Nephron (organoid): ENCODE measurements around the gene FBXW10B.
"Not testable (repeated sequence)": the region's sequence is repeated elsewhere in the genome, so short reads cannot be mapped to it uniquely, and the experiment has no call there.

ENCODE experiments used
- H3K27ac Mint-ChIP-seq, 3 experiments: 2 replicates each; pipeline ENCODE4 v1.8.0; 2020; ENCODE audit warnings: mixed read lengths in 3 of 3, mild to moderate bottlenecking in 2 of 3, moderate library complexity in 1 of 3
- H3K27me3 Mint-ChIP-seq: 2 replicates; pipeline ENCODE4 v1.8.0; 2021; ENCODE audit warnings: low read depth, mild to moderate bottlenecking, moderate library complexity, mixed read lengths
- H3K36me3 Mint-ChIP-seq: 2 replicates; pipeline ENCODE4 v1.8.0; 2020; ENCODE audit warnings: low read depth, mixed read lengths
- H3K4me1 Mint-ChIP-seq: 2 replicates; pipeline ENCODE4 v1.8.0; 2020; ENCODE audit warnings: mixed read lengths
- H3K4me3 Mint-ChIP-seq, 3 experiments: 2 replicates each; pipeline ENCODE4 v1.8.0; 2020; ENCODE audit warnings: mild to moderate bottlenecking in 3 of 3, mixed read lengths in 3 of 3, moderate library complexity in 2 of 3
- H3K9me3 Mint-ChIP-seq: 2 replicates; pipeline ENCODE4 v1.8.0; 2020; ENCODE audit warnings: mixed read lengths
- TF ChIP-seq, protein P1 (sequence below), 3 experiments: fragments of 200-600 bp; sonication (generic); IDR thresholded peaks; one replicate each; pipeline ENCODE4 v1.5.0; 2021; ENCODE audit warnings: antibody characterized with exemption in 3 of 3; ENCODE audit not compliant: unreplicated experiment in 3 of 3

FBXW10B gene

DNA sequence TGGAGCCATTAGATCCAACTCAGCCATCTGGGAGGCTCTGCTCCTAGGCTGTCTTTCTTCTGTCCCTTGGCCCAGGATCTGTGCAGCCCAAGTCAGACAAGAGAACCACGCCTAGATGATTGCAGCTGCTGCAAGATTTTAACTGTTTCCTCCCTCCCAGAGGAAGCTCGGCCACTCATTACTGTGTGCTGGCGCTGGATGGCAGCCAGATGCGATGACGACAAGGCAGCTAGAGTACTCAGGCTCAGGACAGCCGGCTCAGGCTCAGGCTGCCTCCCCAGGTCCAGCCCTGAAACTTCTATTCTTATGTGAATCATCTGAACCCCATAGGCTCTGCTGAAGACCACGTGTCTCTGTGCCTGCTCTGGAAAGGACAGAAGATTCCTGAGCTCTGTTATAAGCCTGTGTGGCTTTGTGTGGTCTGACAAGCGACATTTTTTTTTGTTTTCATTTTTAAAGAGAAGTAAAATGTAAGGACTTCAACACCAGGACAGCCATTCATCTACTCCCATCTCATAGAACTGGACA lies 32.1 kb upstream of the FBXW10B start:
- H3K9me3 Mint-ChIP-seq, result no peaks in the 10 kb centered on the region
- H3K4me1 Mint-ChIP-seq, result peaks cover 79% of the 10 kb centered on the region
- peak overlapping the region; percentile 78 to 89 (median 88) for H3K4me3 Mint-ChIP-seq
- peak overlapping the region; percentile 96 to 98 (median 97) for H3K27ac Mint-ChIP-seq
- no peaks in the 10 kb centered on the region for H3K27me3 Mint-ChIP-seq
- TF ChIP-seq, protein P1, sequence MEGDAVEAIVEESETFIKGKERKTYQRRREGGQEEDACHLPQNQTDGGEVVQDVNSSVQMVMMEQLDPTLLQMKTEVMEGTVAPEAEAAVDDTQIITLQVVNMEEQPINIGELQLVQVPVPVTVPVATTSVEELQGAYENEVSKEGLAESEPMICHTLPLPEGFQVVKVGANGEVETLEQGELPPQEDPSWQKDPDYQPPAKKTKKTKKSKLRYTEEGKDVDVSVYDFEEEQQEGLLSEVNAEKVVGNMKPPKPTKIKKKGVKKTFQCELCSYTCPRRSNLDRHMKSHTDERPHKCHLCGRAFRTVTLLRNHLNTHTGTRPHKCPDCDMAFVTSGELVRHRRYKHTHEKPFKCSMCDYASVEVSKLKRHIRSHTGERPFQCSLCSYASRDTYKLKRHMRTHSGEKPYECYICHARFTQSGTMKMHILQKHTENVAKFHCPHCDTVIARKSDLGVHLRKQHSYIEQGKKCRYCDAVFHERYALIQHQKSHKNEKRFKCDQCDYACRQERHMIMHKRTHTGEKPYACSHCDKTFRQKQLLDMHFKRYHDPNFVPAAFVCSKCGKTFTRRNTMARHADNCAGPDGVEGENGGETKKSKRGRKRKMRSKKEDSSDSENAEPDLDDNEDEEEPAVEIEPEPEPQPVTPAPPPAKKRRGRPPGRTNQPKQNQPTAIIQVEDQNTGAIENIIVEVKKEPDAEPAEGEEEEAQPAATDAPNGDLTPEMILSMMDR (IDR thresholded peaks at IDR 0.05; ENCODE audit: unreplicated experiment in 3 of 3), result no peak
- H3K36me3 Mint-ChIP-seq, result no peaks in the 10 kb centered on the region

DNA sequence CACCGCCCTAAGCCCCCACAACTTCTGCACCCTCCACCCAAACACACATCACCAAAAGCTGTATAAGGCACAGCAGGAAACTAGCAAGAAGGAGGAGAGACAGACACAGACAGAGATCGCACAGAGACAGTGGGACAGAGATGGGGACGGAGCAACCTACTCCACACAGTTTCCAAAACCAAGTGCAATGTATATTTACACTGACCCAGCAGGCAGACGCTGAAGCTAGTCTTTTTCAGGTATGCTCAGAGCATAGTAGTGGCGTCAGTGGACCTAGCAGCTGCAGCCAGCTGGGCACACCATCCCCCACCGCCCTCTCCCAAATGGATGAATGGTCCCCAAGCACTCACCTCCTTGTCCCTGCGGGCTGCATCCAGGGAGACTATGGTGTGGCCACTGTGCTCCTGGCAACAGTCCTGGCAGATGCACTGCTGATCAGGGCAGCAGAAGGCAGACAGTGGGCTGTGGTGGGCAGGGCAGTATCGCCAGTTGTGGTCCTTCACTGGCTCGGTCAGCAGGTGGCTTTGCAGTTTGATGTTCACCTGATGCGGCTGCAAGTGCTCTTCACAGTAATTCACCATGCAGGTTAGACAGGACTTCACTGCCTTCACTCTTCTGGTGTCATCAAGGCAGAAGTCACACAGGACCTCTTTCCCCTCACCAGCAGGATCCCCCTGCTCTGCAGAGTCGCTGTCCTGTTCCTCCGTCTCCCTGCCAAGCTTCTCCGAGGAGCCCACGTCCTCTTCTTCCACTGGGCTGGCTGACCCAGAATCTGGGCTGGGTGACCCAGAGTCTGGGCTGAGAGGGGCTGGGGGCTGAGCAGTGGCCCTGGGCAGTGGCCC lies 31.5 kb upstream of the FBXW10B start:
- H3K27ac Mint-ChIP-seq, result peak overlapping the region; percentile 96 to 98 (median 97)
- TF ChIP-seq, protein P1 (IDR thresholded peaks at IDR 0.05; ENCODE audit: unreplicated experiment in 3 of 3), result no peak
- no peaks in the 10 kb centered on the region for H3K9me3 Mint-ChIP-seq
- H3K27me3 Mint-ChIP-seq, result no peaks in the 10 kb centered on the region
- no peaks in the 10 kb centered on the region for H3K36me3 Mint-ChIP-seq
- H3K4me3 Mint-ChIP-seq, result peak overlapping the region; percentile 78 to 89 (median 88)
- H3K4me1 Mint-ChIP-seq, result peaks cover 74% of the 10 kb centered on the region

DNA sequence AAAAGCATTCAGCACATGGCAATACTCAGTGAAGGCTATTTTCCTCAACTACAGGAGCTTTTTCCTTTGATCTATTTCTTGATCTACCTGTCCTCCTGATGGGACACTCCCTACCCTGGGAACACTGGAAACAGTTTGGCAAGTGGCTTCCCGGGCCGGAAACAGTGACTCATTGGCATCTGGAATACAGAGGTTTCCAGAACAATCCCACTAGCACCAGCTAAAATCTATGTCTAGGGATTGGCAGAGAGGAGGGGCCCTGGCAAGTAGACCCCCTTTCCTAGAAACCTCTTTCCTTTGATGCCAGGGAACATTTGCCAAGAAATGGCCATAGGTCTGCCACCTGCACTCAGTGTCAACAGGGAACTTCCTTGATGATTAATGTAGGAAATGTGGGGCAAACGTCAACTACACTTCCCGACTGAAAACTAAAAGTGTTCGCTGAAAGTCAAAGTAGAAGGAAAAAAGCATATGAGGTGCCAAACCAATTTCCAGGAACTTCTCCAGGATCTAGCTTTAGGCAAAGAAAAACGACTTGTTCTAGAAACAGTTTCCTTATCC lies 30.4 kb upstream of the FBXW10B start:
- Mint-ChIP-seq H3K4me3 (peak overlapping the region; percentile 78 to 89 (median 88)), H3K27ac (peak overlapping the region; percentile 23 to 96 (median 46)), H3K9me3 (no peaks in the 10 kb centered on the region), H3K4me1 (peaks cover 76% of the 10 kb centered on the region), H3K36me3 (no peaks in the 10 kb centered on the region), H3K27me3 (no peaks in the 10 kb centered on the region)
- TF ChIP-seq, protein P1 (IDR thresholded peaks at IDR 0.05; ENCODE audit: unreplicated experiment in 3 of 3), result no peak

DNA sequence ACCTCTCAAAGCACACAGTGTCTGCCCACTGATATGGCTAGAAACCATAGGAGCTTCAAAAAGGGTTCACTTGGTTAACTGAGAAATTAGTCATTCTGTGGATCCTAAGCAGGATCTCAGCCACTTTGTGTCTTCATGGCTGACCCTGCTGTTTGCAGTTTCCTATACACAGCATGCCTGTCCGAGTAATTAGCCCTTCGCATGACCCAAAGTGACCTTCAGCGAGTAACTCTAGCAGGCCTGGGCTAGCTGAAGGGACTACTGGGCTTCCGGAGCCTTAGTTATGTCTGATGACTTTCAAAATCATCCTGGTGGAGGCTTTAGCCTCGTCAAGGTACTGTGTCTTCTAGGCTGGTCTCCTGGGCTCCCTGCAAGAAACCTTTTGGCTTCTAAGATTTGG lies 28.9 kb upstream of the FBXW10B start:
- Mint-ChIP-seq H3K4me1 (peaks cover 60% of the 10 kb centered on the region), H3K27ac (peak overlapping the region; percentile 4 to 96 (median 72)), H3K9me3 (no peaks in the 10 kb centered on the region), H3K36me3 (no peaks in the 10 kb centered on the region), H3K27me3 (no peaks in the 10 kb centered on the region), H3K4me3 (peak overlapping the region; percentile 28 to 89 (median 66))
- TF ChIP-seq, protein P1 (IDR thresholded peaks at IDR 0.05; ENCODE audit: unreplicated experiment in 3 of 3), result no peak

DNA sequence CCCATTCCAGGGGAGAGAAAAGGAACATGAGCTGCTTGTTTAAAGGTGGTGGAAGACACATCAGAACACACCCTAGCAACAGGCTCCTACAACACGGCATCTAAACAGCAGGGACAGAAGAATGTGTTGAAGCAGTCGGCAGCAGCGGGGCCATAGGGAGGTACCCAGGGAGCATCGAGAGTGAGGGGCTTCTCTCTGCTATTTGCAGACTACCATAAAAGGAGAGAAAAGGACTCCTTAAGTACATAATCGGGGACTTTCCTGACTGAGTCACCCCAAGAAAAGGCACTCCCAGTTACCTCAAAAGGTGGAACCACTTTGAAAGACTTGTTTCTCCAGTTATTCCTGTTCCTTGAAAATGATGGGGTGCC lies 26.4 kb upstream of the FBXW10B start:
- H3K27ac Mint-ChIP-seq, result peak overlapping the region; percentile 79 to 90 (median 82)
- H3K4me1 Mint-ChIP-seq, result peaks cover 44% of the 10 kb centered on the region
- H3K4me3 Mint-ChIP-seq, result peak overlapping the region; percentile 18 to 28 (median 22)
- H3K36me3 Mint-ChIP-seq, H3K9me3 Mint-ChIP-seq, H3K27me3 Mint-ChIP-seq: not testable (repeated sequence)

DNA sequence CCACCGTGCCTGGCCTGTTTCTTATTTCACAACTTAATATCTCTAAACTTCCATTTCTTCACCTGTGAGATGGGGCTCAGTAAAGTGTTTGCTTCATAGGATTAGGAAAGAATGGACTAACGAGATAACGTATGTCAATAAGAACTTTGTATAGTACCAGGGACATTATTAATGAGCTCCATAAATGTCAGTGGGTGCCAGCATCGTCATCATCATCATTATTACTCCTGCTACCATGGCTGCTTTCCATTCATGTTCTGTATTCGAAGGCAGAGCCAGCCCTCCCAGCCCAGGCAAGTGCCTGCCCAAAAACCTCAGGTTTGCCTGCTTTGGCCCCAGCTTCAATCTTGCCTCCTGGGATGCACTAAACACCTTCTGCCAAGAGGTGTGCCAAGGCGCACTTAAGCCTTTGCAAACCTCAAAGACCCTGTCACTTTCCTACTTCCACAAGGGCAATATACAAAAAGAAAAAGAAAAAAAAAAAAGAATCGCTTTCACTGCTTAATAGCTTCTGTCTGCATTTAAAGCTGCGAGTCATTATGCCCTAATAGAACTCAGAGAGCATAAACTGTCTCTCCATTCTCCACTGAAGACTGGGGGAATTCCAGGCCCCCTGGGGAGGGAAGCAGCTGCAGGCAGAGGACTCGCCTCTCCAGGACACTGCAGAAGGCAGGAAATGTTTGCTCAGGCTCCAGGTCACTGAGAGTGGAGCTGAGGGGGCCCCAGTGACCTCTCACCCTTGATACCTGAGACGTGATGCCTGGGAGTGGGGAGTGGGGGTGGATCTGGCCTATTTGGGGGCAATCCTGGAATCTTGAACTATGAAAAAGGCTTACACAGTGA lies 25.8 kb upstream of the FBXW10B start:
- Mint-ChIP-seq H3K27ac (peak overlapping the region; percentile 79 to 90 (median 82)), H3K4me1 (peaks cover 38% of the 10 kb centered on the region), H3K4me3 (peak overlapping the region; percentile 18 to 28 (median 22))
- not testable (repeated sequence) for H3K27me3 Mint-ChIP-seq, H3K9me3 Mint-ChIP-seq, H3K36me3 Mint-ChIP-seq

DNA sequence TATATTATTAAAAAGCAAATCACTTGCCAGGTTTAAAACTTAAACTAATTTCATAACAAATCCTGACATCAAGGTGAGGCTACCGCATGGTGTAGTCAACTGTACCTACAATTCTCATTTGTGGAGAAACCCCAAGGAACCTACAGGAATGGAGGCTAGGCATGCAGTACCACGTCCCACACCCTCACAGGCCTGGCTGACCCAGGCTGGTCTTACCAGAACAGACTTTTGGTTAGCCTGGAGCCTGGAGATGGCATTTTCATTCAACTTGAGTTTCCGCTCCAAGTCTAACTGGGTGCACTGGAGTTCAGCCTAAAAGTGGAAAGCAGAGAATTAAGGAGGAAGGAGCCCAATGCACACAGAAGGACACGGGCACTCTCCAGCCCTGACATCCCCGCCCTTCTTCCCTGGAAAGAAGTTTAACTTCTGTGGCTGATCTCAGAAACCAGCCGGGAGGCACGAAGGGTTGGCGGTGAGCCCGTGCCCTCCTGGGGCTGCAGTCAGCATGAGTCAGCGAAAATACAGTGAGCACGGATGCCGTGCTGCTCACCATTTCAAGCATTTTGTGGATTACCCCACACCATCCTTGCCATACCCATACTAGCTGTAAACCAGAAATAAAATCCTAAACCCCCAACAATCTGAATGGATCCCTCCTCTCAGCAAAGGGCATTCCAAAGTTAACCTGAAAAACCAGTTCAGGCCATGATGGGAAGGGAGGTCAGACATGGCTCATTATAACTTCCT lies 23.2 kb upstream of the FBXW10B start:
- not testable (repeated sequence) for H3K36me3 Mint-ChIP-seq, H3K4me3 Mint-ChIP-seq, H3K27me3 Mint-ChIP-seq, H3K27ac Mint-ChIP-seq, H3K9me3 Mint-ChIP-seq
- peaks cover 15% of the 10 kb centered on the region for H3K4me1 Mint-ChIP-seq

DNA sequence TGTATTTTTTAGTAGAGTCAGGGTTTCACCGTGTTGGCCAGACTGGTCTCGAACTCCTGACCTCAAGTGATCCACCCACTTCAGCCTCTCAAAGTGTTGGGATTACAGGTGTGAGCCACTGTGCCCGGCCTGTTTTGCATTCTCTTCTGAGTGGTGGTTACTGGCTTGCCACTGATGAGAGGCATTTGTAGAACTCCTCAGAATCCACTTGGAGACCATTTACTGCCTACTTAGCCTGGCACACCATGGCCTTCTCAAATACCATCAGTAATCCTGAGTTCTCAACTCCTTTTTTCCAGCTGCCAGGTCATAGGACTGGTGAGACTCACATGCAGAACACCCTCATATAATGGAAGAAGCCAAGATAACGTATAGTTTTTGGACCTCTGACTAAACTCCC lies 22.5 kb upstream of the FBXW10B start:
- H3K27me3 Mint-ChIP-seq, H3K4me3 Mint-ChIP-seq, H3K27ac Mint-ChIP-seq, H3K36me3 Mint-ChIP-seq, H3K9me3 Mint-ChIP-seq: not testable (repeated sequence)
- H3K4me1 Mint-ChIP-seq, result peaks cover 12% of the 10 kb centered on the region

DNA sequence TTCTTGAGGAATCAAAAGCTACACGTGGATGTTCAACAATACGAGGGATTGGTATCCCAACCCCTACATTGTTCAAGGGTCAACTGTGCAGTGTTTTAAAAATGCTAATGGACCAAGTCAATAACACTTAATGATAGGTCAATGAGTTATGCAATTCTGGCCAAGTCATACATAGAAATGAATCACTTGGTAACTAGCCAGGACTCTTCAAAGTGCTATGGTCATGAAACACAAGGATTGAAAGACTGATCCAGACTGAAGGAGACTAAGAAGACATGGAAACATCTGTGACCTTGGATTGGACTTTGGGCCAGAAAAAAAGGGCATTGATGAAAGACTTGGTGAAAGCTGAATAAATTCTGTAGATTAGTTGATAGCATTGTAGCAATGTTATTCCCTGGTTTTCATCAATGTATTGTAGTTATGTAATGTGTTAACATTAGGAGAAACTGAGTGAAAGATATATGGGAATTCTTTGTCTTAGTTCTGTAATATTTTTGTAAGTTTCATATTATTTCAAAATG lies 11.5 kb upstream of the FBXW10B start:
- not testable (repeated sequence) for H3K4me3 Mint-ChIP-seq, H3K27me3 Mint-ChIP-seq, H3K9me3 Mint-ChIP-seq, H3K27ac Mint-ChIP-seq, H3K4me1 Mint-ChIP-seq
- H3K36me3 Mint-ChIP-seq, result peaks cover 54% of the 10 kb centered on the region
